ENCODE results near the gene PHC2.

PHC2 gene

DNA sequence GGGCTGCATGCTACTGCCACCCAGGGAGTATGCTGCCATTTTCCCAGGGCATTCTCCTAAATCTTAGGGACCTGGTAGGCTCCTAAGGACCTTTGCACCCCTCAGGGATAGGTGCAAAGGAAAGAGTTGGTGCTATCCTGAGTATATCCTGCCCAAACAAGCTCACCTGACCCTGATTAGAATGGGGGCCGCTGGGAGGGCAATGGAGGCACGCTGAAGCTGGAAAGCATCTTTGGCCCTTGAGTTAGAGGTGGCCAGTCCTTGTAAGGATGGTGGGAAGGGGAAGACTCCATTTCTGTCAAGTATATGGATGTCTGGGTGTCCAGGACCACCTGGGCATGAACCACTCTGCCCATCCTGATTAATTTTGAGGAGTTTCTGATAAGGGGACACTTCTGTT, 61.1 kb downstream of the PHC2 start:
- no peak for DNase-seq (ENCODE audit: low spot score)

GRCh38 chr1:33369081-33369480, 61.8 kb downstream of the PHC2 start:
- DNase-seq (ENCODE audit: low spot score), result no peak

- no peak for DNase-seq (ENCODE audit: low spot score)
These were observed 62.5 kb downstream of the PHC2 start for GRCh38 chr1:33368431-33368830.

DNA sequence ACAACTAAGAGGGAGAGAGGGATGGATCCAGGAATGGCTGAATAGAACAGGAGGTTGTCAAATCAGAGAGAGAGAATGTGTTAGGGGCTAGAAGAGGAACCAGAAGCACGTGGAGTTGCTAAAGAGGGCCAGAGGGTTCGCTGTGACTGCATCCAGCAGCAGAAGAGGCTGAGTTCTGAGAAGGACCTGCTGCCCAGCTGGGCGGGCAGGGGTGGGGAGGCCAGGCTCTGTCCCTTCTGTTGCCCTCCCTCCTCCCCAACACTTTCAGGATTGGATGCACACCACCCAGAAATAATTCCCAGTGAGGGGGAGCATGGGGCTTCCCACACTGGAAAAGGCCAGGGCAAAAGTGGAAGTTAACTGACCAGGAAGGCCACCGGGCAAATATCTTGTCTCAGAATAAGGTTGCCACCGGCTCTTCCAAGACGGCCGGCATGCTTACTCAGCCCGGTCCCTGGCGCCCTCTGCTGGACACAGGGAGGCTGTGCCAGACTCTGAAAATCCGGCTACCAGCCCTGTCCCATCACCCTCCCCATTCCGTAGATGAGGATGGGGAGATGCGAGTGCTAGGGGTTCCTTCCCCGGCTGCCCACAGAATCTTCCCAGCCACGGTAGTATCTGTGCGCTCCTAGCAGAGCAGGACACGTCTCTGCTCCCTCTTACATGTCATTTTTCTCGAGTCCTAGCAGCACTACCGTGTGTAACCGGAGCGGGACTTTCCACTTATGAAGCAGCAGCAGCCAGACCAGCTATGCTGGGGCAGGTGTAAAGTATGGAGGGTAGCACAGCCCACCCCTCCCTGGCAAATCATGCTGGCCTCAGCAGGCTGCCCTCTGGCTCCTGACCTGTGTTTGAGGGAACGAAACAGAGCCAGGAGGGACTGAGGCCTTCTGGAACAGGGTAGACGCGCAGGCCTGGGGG, 63.1 kb downstream of the PHC2 start:
- DNase-seq (ENCODE audit: low spot score), result peak; percentile 89

DNA sequence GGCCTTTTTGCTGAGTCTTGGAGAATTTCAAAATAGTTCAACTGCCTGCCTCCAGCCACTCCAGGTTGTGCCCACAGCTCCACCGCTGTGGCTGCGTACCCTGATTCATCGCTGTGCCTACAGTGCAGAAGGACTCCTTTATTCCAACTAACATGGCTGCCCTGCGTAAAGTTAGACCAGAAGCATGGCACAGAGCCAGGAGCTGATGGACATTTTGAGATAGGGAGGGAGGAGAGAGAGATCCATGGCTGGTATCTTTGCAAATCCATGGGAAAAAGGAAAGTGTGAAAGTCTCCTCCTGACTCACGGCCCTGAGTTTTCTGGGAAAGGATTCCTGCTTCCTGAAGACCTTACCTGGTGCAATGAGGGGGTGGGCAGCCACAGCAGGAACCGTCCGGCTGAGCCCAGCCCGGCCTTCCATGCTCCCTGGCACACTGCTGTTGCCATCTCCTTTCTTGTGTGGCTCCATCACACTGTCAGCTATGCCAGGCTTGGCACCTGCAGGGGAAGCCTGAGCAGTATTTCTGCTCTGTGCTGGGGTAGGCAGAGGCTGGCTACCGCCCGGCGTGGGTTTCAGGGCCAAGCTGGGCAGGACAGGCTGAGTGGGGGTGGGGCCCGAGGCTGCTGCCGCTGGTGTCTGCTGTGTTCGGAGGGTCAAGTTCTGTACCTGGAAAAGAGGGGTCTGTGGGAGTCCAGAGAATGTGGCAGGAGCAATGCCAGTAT, 64.0 kb downstream of the PHC2 start:
- DNase-seq (ENCODE audit: low spot score), result no peak

DNA sequence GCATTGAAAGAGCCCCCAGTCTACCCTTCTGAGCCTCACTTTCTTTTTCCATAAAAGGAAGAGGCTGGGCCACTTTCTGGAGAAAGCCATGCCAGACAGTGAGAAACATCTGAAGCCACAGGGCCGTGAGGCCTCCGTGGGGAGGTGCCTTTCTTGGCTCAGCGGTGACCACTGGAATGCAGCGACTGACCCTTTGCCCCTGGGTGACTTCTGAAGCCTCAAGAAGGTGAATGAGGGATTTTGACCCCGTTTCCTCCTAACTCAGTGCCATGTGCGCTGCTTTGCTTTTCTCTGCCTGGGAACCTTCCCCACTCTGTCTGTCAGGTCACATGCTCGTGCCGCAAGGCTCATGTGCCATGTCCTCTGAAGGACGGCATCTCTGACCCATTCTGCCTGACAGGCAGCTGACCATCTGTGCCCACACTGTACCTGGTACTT, 65.3 kb downstream of the PHC2 start:
- DNase-seq (ENCODE audit: low spot score), result peak; percentile 80

GRCh38 chr1:33364565-33364918, 66.4 kb downstream of the PHC2 start:
- no peak for DNase-seq (ENCODE audit: low spot score)

DNA sequence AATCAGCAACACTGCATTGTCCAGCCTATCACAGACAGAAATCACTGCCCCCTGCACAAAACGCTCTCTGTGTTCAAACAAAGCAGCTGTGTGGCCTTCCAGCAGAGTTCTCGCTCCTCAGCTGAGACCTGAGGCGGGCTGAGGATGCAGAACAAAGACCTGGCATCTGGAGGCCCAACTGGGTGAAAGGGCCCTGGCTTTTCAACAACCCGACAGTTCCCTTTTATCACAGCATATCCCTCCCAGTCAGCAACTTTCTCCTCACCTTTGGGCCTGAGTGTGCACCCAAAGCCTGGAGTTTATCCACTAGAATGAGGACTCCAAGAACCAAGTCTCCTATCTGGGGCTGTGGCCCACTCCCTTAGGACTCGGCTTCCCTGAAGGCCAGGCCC, 67.4 kb downstream of the PHC2 start:
- no peak for DNase-seq (ENCODE audit: low spot score)

- no peak for DNase-seq (ENCODE audit: low spot score)
These were observed 67.9 kb downstream of the PHC2 start for GRCh38 chr1:33363021-33363420.

- no peak for DNase-seq (ENCODE audit: low spot score)
These were observed 69.2 kb downstream of the PHC2 start for GRCh38 chr1:33361532-33362235.

- no peak for DNase-seq (ENCODE audit: low spot score)
These were observed 70.5 kb downstream of the PHC2 start for GRCh38 chr1:33360367-33360766.

DNA sequence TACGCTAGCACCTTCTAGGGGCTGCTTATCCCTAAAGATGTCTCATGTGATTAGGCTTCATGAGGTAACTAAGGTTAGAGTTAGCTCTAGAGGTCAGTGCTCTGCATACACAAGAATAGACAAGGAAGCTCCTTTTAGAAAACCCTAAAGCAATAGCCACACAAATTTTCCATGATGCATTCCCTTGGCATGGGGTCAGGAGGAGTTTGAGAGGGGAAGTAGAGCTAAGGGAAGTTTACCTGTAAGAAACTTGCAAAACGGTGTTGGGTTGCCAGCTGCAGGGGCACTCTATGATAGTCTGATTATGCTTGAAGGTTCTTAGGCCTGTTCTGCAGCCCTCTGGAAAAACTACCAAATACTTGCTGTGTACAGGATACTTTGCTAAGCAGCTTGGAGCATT, 71.0 kb downstream of the PHC2 start:
- DNase-seq (ENCODE audit: low spot score), result no peak

DNA sequence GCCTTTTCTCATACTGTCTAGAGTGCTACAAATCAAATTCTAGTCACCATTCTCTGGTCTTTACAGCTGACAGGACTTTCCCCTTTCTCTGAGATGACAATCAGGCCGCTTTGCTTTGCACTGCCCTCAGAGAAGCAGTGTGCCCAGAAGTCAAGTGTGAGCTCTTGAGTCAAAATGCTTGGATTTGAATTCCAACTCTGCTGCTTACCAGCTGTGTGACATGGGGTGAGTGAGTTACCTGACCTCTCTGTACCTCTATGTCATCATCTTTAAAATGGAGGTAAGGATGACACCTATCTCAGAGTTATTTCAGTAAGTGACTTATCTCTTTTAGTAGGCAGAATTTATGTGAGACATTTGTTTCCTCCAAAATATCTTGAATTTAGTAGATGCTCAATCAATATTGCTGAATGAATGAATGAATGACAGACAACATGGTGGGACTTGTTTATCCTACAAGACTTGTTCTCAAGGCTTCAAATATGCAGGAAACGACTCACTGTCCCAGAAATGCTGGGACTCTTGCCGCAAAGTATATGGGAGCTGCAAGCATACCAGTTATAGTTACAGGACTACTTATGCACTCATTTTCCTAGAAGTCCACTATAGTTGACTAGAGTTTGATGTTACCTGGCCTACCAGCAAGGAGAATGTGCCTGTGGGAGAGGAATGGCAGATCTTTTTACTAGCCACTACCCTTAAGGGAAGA, 71.9 kb downstream of the PHC2 start:
- DNase-seq (ENCODE audit: low spot score), result no peak

GRCh38 chr1:33358114-33358794, 72.6 kb downstream of the PHC2 start:
- no peak for DNase-seq (ENCODE audit: low spot score)

DNA sequence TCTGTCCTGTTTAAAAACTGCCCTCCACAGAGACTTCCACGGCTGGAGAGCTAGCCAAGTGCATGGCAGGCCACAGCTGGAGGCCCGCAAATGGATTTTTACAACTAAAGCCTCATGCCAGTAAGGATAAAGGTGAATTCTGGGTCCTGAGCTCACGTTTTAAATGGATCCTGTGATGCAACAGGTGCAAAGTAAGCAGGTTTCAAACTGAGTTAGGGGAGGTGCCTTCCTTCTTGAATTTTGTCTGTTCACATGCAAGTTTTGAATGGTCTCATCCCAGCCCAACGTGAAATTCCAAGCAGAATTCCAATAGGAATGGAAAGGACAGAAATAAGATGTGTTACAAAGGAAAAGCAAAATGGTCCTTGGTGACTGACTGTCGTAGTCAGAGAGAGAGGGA, 73.8 kb downstream of the PHC2 start:
- DNase-seq (ENCODE audit: low spot score), result no peak

GRCh38 chr1:33354707-33355316, 76.1 kb downstream of the PHC2 start:
- no peak for DNase-seq (ENCODE audit: low spot score)

GRCh38 chr1:33353531-33353930, 77.4 kb downstream of the PHC2 start:
- no peak for DNase-seq (ENCODE audit: low spot score)

- DNase-seq (ENCODE audit: low spot score), result no peak
These were observed 79.6 kb downstream of the PHC2 start for GRCh38 chr1:33351281-33351660.

GRCh38 chr1:33350611-33351280, 80.1 kb downstream of the PHC2 start:
- no peak for DNase-seq (ENCODE audit: low spot score)

GRCh38 chr1:33349778-33350610, 80.9 kb downstream of the PHC2 start:
- peak; percentile 89 for DNase-seq (ENCODE audit: low spot score)

Measured in hepatic stellate cell (primary cell).